ENCODE measurements around the gene STRBP.

The STRBP gene

DNA sequence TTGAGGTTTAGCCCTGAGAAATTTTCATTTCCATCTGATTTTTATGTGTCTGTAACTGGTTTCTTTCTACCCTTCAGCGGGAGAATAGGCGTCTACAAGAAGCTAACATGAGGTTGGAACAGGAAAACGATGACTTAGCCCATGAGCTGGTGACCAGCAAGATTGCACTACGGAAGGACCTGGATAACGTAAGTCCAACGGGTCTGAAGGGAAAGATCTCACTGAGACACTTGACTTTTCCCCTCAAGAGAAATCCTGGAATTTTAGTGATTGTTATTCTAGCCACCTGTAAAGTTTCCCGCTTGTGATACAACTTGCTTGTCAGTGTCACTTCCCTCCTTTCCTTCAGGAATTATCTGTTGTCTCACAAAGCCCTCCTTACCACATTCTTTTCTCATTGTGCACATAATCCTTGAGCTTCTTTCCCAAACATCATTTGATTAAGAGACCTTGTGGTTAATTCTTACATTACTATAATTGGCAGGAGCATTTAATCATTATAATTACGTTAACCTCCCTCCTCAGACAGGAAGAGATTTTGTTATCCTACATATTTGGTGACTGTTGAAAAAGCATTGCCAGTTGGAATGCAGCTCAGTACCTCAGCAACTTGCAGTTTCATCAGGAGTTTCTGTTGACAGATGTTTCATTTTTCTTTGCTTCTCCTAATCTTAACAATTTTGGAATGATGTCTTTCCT is 178.0 kb downstream of the STRBP start:
- no peak overlapping the region for H3K27ac Mint-ChIP-seq (ENCODE audit: low read depth)
- H3K4me1 Mint-ChIP-seq: no peaks in the 10 kb centered on the region
- H3K27me3 Mint-ChIP-seq: no peaks in the 10 kb centered on the region
- ATAC-seq (replicated peaks; ENCODE audit: extremely low read depth, poor library complexity, severe bottlenecking) (no peak), DNase-seq (ENCODE audit: low spot score in 2 of 2) (no peak)
- H3K9me3 Mint-ChIP-seq: no peaks in the 10 kb centered on the region
- H3K4me3 Mint-ChIP-seq: no peak overlapping the region
- H3K36me3 Mint-ChIP-seq (ENCODE audit: insufficient read depth): peaks cover 28% of the 10 kb centered on the region

GRCh38 chr9:123089790-123090189 is 178.6 kb downstream of the STRBP start:
- no peak overlapping the region for H3K4me3 Mint-ChIP-seq
- H3K27ac Mint-ChIP-seq (ENCODE audit: low read depth): no peak overlapping the region
- no peaks in the 10 kb centered on the region for H3K27me3 Mint-ChIP-seq
- H3K9me3 Mint-ChIP-seq: no peaks in the 10 kb centered on the region
- DNase-seq (ENCODE audit: low spot score in 2 of 2) (no peak), ATAC-seq (replicated peaks; ENCODE audit: extremely low read depth, poor library complexity, severe bottlenecking) (no peak)
- peaks cover 29% of the 10 kb centered on the region for H3K36me3 Mint-ChIP-seq (ENCODE audit: insufficient read depth)
- no peaks in the 10 kb centered on the region for H3K4me1 Mint-ChIP-seq

- H3K27ac Mint-ChIP-seq (ENCODE audit: low read depth): peak overlapping the region; percentile 2
- no peaks in the 10 kb centered on the region for H3K4me1 Mint-ChIP-seq
- H3K36me3 Mint-ChIP-seq (ENCODE audit: insufficient read depth): peaks cover 31% of the 10 kb centered on the region
- ATAC-seq (replicated peaks; ENCODE audit: extremely low read depth, poor library complexity, severe bottlenecking): no peak
- H3K27me3 Mint-ChIP-seq: no peaks in the 10 kb centered on the region
- H3K4me3 Mint-ChIP-seq: no peak overlapping the region
- no peak for DNase-seq (ENCODE audit: low spot score in 2 of 2)
- no peaks in the 10 kb centered on the region for H3K9me3 Mint-ChIP-seq
Measured at GRCh38 chr9:123089040-123089439, 179.3 kb downstream of the STRBP start.

DNA sequence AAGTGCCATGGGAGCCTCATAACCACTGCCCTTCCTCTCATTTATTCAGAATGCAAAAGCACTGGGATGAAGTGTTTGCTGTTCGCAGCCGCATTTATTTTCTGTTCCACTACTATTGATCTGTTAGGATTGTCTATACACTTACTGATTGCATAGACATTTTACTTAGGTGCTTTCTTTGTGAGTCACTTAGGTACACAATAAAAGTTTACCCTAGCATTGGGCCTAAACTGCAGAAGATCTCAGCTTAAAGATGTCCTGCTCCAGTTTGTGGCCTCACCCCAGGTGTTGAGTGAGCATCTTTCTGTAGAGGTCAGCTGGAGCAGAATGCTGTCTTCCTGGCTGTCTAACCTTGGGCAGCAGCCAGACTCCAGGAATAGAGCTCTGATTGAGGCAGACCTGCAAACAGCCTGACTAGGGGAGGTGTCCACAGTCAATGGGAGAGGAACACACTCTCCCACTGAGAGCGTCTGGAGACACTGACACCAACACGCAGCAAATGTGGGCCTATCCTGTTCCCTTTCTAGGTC is 181.0 kb downstream of the STRBP start:
- ATAC-seq (replicated peaks; ENCODE audit: extremely low read depth, poor library complexity, severe bottlenecking): no peak
- H3K4me3 Mint-ChIP-seq: no peak overlapping the region
- no peak for DNase-seq (ENCODE audit: low spot score in 2 of 2)
- no peaks in the 10 kb centered on the region for H3K9me3 Mint-ChIP-seq
- no peak overlapping the region for H3K27ac Mint-ChIP-seq (ENCODE audit: low read depth)
- no peaks in the 10 kb centered on the region for H3K27me3 Mint-ChIP-seq
- no peaks in the 10 kb centered on the region for H3K4me1 Mint-ChIP-seq
- peaks cover 28% of the 10 kb centered on the region for H3K36me3 Mint-ChIP-seq (ENCODE audit: insufficient read depth)

DNA sequence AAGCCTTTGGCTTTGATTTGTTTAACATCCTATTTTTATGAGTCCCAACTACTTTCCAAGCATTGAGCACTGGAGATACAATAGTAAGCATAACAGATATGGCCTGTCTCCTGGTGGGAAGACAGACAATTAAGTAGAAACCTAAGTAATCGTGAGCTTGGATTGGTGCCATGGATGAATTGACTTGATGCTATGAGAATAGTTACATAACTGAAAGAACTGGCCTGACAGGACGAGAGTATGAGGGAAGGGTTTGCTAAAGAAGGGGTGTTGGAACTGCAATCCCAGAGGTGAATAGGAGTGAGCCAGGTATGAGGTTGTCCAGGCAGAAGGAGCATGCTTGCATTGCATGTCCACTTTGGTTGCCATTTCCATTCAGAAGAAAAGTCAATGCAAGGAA is 182.5 kb downstream of the STRBP start:
- H3K36me3 Mint-ChIP-seq (ENCODE audit: insufficient read depth): peaks cover 29% of the 10 kb centered on the region
- H3K27ac Mint-ChIP-seq (ENCODE audit: low read depth): no peak overlapping the region
- no peaks in the 10 kb centered on the region for H3K9me3 Mint-ChIP-seq
- no peaks in the 10 kb centered on the region for H3K4me1 Mint-ChIP-seq
- H3K4me3 Mint-ChIP-seq: no peak overlapping the region
- no peaks in the 10 kb centered on the region for H3K27me3 Mint-ChIP-seq
- no peak for ATAC-seq (replicated peaks; ENCODE audit: extremely low read depth, poor library complexity, severe bottlenecking)
- no peak for DNase-seq (ENCODE audit: low spot score in 2 of 2)

GRCh38 chr9:123084256-123084655 is 184.1 kb downstream of the STRBP start:
- Mint-ChIP-seq H3K4me3 (no peak overlapping the region), H3K9me3 (no peaks in the 10 kb centered on the region), H3K27ac (ENCODE audit: low read depth) (no peak overlapping the region), H3K36me3 (ENCODE audit: insufficient read depth) (peaks cover 26% of the 10 kb centered on the region), H3K4me1 (no peaks in the 10 kb centered on the region), H3K27me3 (no peaks in the 10 kb centered on the region)
- ATAC-seq (replicated peaks; ENCODE audit: extremely low read depth, poor library complexity, severe bottlenecking): no peak
- no peak for DNase-seq (ENCODE audit: low spot score in 2 of 2)

GRCh38 chr9:123083680-123084079 is 184.7 kb downstream of the STRBP start:
- H3K27ac Mint-ChIP-seq (ENCODE audit: low read depth): no peak overlapping the region
- H3K4me1 Mint-ChIP-seq: no peaks in the 10 kb centered on the region
- H3K27me3 Mint-ChIP-seq: no peaks in the 10 kb centered on the region
- no peak overlapping the region for H3K4me3 Mint-ChIP-seq
- H3K9me3 Mint-ChIP-seq: no peaks in the 10 kb centered on the region
- H3K36me3 Mint-ChIP-seq (ENCODE audit: insufficient read depth): peaks cover 25% of the 10 kb centered on the region
- DNase-seq (ENCODE audit: low spot score in 2 of 2): no peak
- ATAC-seq (replicated peaks; ENCODE audit: extremely low read depth, poor library complexity, severe bottlenecking): no peak

GRCh38 chr9:123081824-123082223 is 186.6 kb downstream of the STRBP start:
- H3K27ac Mint-ChIP-seq (ENCODE audit: low read depth): no peak overlapping the region
- no peak for ATAC-seq (replicated peaks; ENCODE audit: extremely low read depth, poor library complexity, severe bottlenecking)
- peaks cover 33% of the 10 kb centered on the region for H3K36me3 Mint-ChIP-seq (ENCODE audit: insufficient read depth)

DNA sequence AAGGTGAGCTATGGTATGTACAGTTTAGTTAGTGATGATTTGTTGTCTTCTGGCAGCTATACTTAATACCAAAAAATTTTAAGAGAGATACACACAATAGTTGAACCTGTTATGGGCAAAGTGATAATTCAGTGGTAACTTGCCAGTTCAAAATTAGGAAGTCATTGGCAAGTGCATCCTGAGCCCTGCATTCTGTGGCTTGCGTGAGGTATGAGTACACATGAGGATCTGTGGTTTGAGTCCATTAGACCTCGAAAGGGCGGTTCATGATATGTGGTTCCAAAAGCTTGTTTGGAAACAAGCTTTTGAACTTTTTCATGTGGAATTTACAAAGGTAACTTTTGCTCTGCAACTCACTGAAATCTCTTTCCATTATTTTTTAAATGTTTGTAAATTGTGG is 187.9 kb downstream of the STRBP start:
- peaks cover 32% of the 10 kb centered on the region for H3K36me3 Mint-ChIP-seq (ENCODE audit: insufficient read depth)
- ATAC-seq (replicated peaks; ENCODE audit: extremely low read depth, poor library complexity, severe bottlenecking) (no peak), DNase-seq (ENCODE audit: low spot score in 2 of 2) (no peak)
- no peak overlapping the region for H3K27ac Mint-ChIP-seq (ENCODE audit: low read depth)
- H3K9me3 Mint-ChIP-seq: no peaks in the 10 kb centered on the region
- no peaks in the 10 kb centered on the region for H3K27me3 Mint-ChIP-seq
- no peaks in the 10 kb centered on the region for H3K4me1 Mint-ChIP-seq
- no peak overlapping the region for H3K4me3 Mint-ChIP-seq

More at GRCh38 chr9:123081824-123082223, 186.6 kb downstream of the STRBP start:
- no peak overlapping the region for H3K4me3 Mint-ChIP-seq
- H3K27me3 Mint-ChIP-seq: no peaks in the 10 kb centered on the region
- no peak for DNase-seq (ENCODE audit: low spot score in 2 of 2)
- H3K4me1 Mint-ChIP-seq: no peaks in the 10 kb centered on the region
- no peaks in the 10 kb centered on the region for H3K9me3 Mint-ChIP-seq

- no peak for ATAC-seq (replicated peaks; ENCODE audit: extremely low read depth, poor library complexity, severe bottlenecking)
- Mint-ChIP-seq H3K27me3 (no peaks in the 10 kb centered on the region), H3K4me3 (no peak overlapping the region)
Measured at GRCh38 chr9:123074628-123075027, 193.8 kb downstream of the STRBP start.

GRCh38 chr9:123073991-123074422 is 194.4 kb downstream of the STRBP start:
- Mint-ChIP-seq H3K9me3 (no peaks in the 10 kb centered on the region), H3K4me3 (no peak overlapping the region), H3K27me3 (no peaks in the 10 kb centered on the region), H3K4me1 (no peaks in the 10 kb centered on the region), H3K27ac (ENCODE audit: low read depth) (no peak overlapping the region), H3K36me3 (ENCODE audit: insufficient read depth) (peaks cover 18% of the 10 kb centered on the region)
- DNase-seq (ENCODE audit: low spot score in 2 of 2) (no peak), ATAC-seq (replicated peaks; ENCODE audit: extremely low read depth, poor library complexity, severe bottlenecking) (no peak)

More at GRCh38 chr9:123074628-123075027, 193.8 kb downstream of the STRBP start:
- H3K9me3 Mint-ChIP-seq: no peaks in the 10 kb centered on the region
- no peak for DNase-seq (ENCODE audit: low spot score in 2 of 2)
- H3K27ac Mint-ChIP-seq (ENCODE audit: low read depth): no peak overlapping the region
- H3K36me3 Mint-ChIP-seq (ENCODE audit: insufficient read depth): peaks cover 18% of the 10 kb centered on the region
- H3K4me1 Mint-ChIP-seq: no peaks in the 10 kb centered on the region

- Mint-ChIP-seq H3K27me3 (no peaks in the 10 kb centered on the region), H3K27ac (ENCODE audit: low read depth) (no peak overlapping the region), H3K9me3 (no peaks in the 10 kb centered on the region), H3K4me1 (no peaks in the 10 kb centered on the region), H3K4me3 (no peak overlapping the region), H3K36me3 (ENCODE audit: insufficient read depth) (peaks cover 15% of the 10 kb centered on the region)
- ATAC-seq (replicated peaks; ENCODE audit: extremely low read depth, poor library complexity, severe bottlenecking) (no peak), DNase-seq (ENCODE audit: low spot score in 2 of 2) (no peak)
Measured at GRCh38 chr9:123073441-123073840, 194.9 kb downstream of the STRBP start.

GRCh38 chr9:123072407-123072995 is 195.9 kb downstream of the STRBP start:
- Mint-ChIP-seq H3K4me1 (no peaks in the 10 kb centered on the region), H3K36me3 (ENCODE audit: insufficient read depth) (peaks cover 15% of the 10 kb centered on the region), H3K27ac (ENCODE audit: low read depth) (no peak overlapping the region), H3K27me3 (no peaks in the 10 kb centered on the region), H3K9me3 (no peaks in the 10 kb centered on the region), H3K4me3 (no peak overlapping the region)
- ATAC-seq (replicated peaks; ENCODE audit: extremely low read depth, poor library complexity, severe bottlenecking): no peak
- DNase-seq (ENCODE audit: low spot score in 2 of 2): no peak

Measured in central memory CD8-positive, alpha-beta T cell (primary cell).